ENCODE results near the gene HACD1. TPM values are rescaled to one million over a fixed set of nuclear protein-coding genes. Genes with fewer than 3 reads are reported as not detected.

The HACD1 gene
- total and polyA plus RNA-seq, 2 donors (not counting 1 experiment from before 2014, with no cell fraction given) = 37.7 to 53.4 TPM

GRCh38 chr10:17562614-17563013 is 54.6 kb downstream of the HACD1 start:
- no peaks in the 10 kb centered on the region for H3K27me3 ChIP-seq (ENCODE audit: control insufficient read depth, insufficient read depth, low read length)
- no peaks in the 10 kb centered on the region for H3K4me1 ChIP-seq (ENCODE audit: control insufficient read depth, extremely low read depth, insufficient read depth, low read length)
- H3K9me3 ChIP-seq (ENCODE audit: control insufficient read depth, insufficient read depth, low read depth, low read length) = no peaks in the 10 kb centered on the region
- peak; percentile 95 for DNase-seq (ENCODE audit: low read depth in 2 of 2)
- no peak for TF ChIP-seq EZH2 (IDR thresholded peaks at IDR 0.05; ENCODE audit: low read length, missing control alignments)
- no peak for TF ChIP-seq CTCF (conservative IDR thresholded peaks at IDR 0.05 in 1 of 2, IDR thresholded peaks at IDR 0.05 in 1 of 2; ENCODE audit: low read depth in 1 of 2, low read length in 2 of 2)
- no peaks in the 10 kb centered on the region for H4K20me1 ChIP-seq (ENCODE audit: control insufficient read depth, extremely low read depth, insufficient read depth, low read length)
- H3K4me2 ChIP-seq (ENCODE audit: extremely low read depth, insufficient read depth, low read length) = no peak overlapping the region
- H2AFZ ChIP-seq (ENCODE audit: low read length) = no peak overlapping the region
- no peak overlapping the region for H3K9ac ChIP-seq (ENCODE audit: insufficient read depth, low read length)
- H3K36me3 ChIP-seq (ENCODE audit: control insufficient read depth, insufficient read depth, low read length) = no peaks in the 10 kb centered on the region
- H3K27ac ChIP-seq (ENCODE audit: insufficient read depth, low read length) = no peak overlapping the region
- H3K4me3 ChIP-seq (replicated peaks in 1 of 4; ENCODE audit: control extremely low read depth in 1 of 4, insufficient read depth in 1 of 4, low read depth in 3 of 4, low read length in 4 of 4) = no peak overlapping the region
- H3K79me2 ChIP-seq (ENCODE audit: control insufficient read depth, insufficient read depth, low read length) = no peaks in the 10 kb centered on the region

- Histone ChIP-seq H3K4me3 (replicated peaks in 1 of 4; ENCODE audit: control extremely low read depth in 1 of 4, insufficient read depth in 1 of 4, low read depth in 3 of 4, low read length in 4 of 4) (no peak overlapping the region), H3K79me2 (ENCODE audit: control insufficient read depth, insufficient read depth, low read length) (no peaks in the 10 kb centered on the region), H3K9me3 (ENCODE audit: control insufficient read depth, insufficient read depth, low read depth, low read length) (no peaks in the 10 kb centered on the region), H3K36me3 (ENCODE audit: control insufficient read depth, insufficient read depth, low read length) (no peaks in the 10 kb centered on the region), H3K4me2 (ENCODE audit: extremely low read depth, insufficient read depth, low read length) (no peak overlapping the region), H3K27me3 (ENCODE audit: control insufficient read depth, insufficient read depth, low read length) (no peaks in the 10 kb centered on the region), H2AFZ (ENCODE audit: low read length) (no peak overlapping the region), H3K9ac (ENCODE audit: insufficient read depth, low read length) (no peak overlapping the region), H3K4me1 (ENCODE audit: control insufficient read depth, extremely low read depth, insufficient read depth, low read length) (no peaks in the 10 kb centered on the region), H4K20me1 (ENCODE audit: control insufficient read depth, extremely low read depth, insufficient read depth, low read length) (no peaks in the 10 kb centered on the region), H3K27ac (ENCODE audit: insufficient read depth, low read length) (no peak overlapping the region)
- TF ChIP-seq CTCF (conservative IDR thresholded peaks at IDR 0.05 in 1 of 2, IDR thresholded peaks at IDR 0.05 in 1 of 2; ENCODE audit: low read depth in 1 of 2, low read length in 2 of 2) (no peak), EZH2 (IDR thresholded peaks at IDR 0.05; ENCODE audit: low read length, missing control alignments) (no peak)
- peak; percentile 13 to 28 for DNase-seq (ENCODE audit: low read depth in 2 of 2)
These were observed 56.1 kb downstream of the HACD1 start for GRCh38 chr10:17561111-17561510.

GRCh38 chr10:17557459-17557858 is 59.7 kb downstream of the HACD1 start:
- Histone ChIP-seq H4K20me1 (ENCODE audit: control insufficient read depth, extremely low read depth, insufficient read depth, low read length) (no peaks in the 10 kb centered on the region), H3K79me2 (ENCODE audit: control insufficient read depth, insufficient read depth, low read length) (no peaks in the 10 kb centered on the region), H2AFZ (ENCODE audit: low read length) (no peak overlapping the region), H3K9me3 (ENCODE audit: control insufficient read depth, insufficient read depth, low read depth, low read length) (no peaks in the 10 kb centered on the region), H3K4me2 (ENCODE audit: extremely low read depth, insufficient read depth, low read length) (no peak overlapping the region), H3K4me3 (replicated peaks in 1 of 4; ENCODE audit: control extremely low read depth in 1 of 4, insufficient read depth in 1 of 4, low read depth in 3 of 4, low read length in 4 of 4) (no peak overlapping the region), H3K27me3 (ENCODE audit: control insufficient read depth, insufficient read depth, low read length) (no peaks in the 10 kb centered on the region), H3K27ac (ENCODE audit: insufficient read depth, low read length) (no peak overlapping the region), H3K9ac (ENCODE audit: insufficient read depth, low read length) (no peak overlapping the region), H3K4me1 (ENCODE audit: control insufficient read depth, extremely low read depth, insufficient read depth, low read length) (no peaks in the 10 kb centered on the region), H3K36me3 (ENCODE audit: control insufficient read depth, insufficient read depth, low read length) (no peaks in the 10 kb centered on the region)
- TF ChIP-seq CTCF (conservative IDR thresholded peaks at IDR 0.05 in 1 of 2, IDR thresholded peaks at IDR 0.05 in 1 of 2; ENCODE audit: low read depth in 1 of 2, low read length in 2 of 2) = no peak
- TF ChIP-seq EZH2 (IDR thresholded peaks at IDR 0.05; ENCODE audit: low read length, missing control alignments) = no peak
- DNase-seq (ENCODE audit: low read depth in 2 of 2) = no peak

All from fibroblast of lung (primary cell).